Ishikawa (cell line): Measurements from ENCODE around the gene CHD2.

Experiments used
- CEBPB ChIP-seq: IDR thresholded peaks from 2 replicates; pipeline ENCODE4 v1.6.1; 2012
- CREB1 ChIP-seq: IDR thresholded peaks from 2 replicates; pipeline ENCODE4 v1.6.1; 2012; ENCODE audit warnings: low read depth
- EGR1 ChIP-seq: IDR thresholded peaks from 2 replicates; pipeline ENCODE4 v1.6.1; 2012
- EP300 ChIP-seq: IDR thresholded peaks from 2 replicates; pipeline ENCODE4 v1.6.1; 2012; ENCODE audit warnings: borderline replicate concordance
- FOXM1 ChIP-seq: IDR thresholded peaks from 2 replicates; pipeline ENCODE4 v1.6.1; 2012; ENCODE audit warnings: low read depth, borderline replicate concordance
- MAX ChIP-seq: IDR thresholded peaks from 2 replicates; pipeline ENCODE4 v1.6.1; 2012
- NFIC ChIP-seq: IDR thresholded peaks from 2 replicates; pipeline ENCODE4 v1.6.1; 2012
- RAD21 ChIP-seq: IDR thresholded peaks from 2 replicates; pipeline ENCODE4 v1.6.1; 2012; ENCODE audit warnings: low read depth
- REST ChIP-seq: IDR thresholded peaks from 2 replicates; pipeline ENCODE4 v1.6.1; 2012; ENCODE audit warnings: low read depth, mild to moderate bottlenecking
- TAF1 ChIP-seq: IDR thresholded peaks from 2 replicates; pipeline ENCODE4 v1.6.1; 2012; ENCODE audit warnings: low read depth, mild to moderate bottlenecking
- TCF12 ChIP-seq: IDR thresholded peaks from 2 replicates; pipeline ENCODE4 v1.6.1; 2012; ENCODE audit warnings: low read depth
- TEAD4 ChIP-seq: IDR thresholded peaks from 2 replicates; pipeline ENCODE4 v1.6.1; 2012
- USF1 ChIP-seq: IDR thresholded peaks from 2 replicates; pipeline ENCODE4 v1.6.1; 2012
- YY1 ChIP-seq: IDR thresholded peaks from 2 replicates; pipeline ENCODE4 v1.6.1; 2012; ENCODE audit warnings: low read depth
- ZBTB7A ChIP-seq: IDR thresholded peaks from 2 replicates; pipeline ENCODE4 v1.6.1; 2012; ENCODE audit warnings: low read depth

The CHD2 gene

GRCh38 chr15:93019090-93019489 is 119.0 kb downstream of the CHD2 start:
- TF ChIP-seq ZBTB7A: no peak
- no peak for TF ChIP-seq EP300
- no peak for TF ChIP-seq TAF1
- no peak for TF ChIP-seq NFIC
- TF ChIP-seq EGR1: no peak

GRCh38 chr15:93019971-93020370 is 119.8 kb downstream of the CHD2 start:
- no peak for TF ChIP-seq CEBPB
- TF ChIP-seq EP300: no peak

GRCh38 chr15:93020976-93021772 is 121.0 kb downstream of the CHD2 start:
- TF ChIP-seq CREB1 (no peak), TEAD4 (no peak), FOXM1 (no peak), RAD21 (no peak)

GRCh38 chr15:93024293-93024692 is 124.2 kb downstream of the CHD2 start:
- no peak for TF ChIP-seq EP300
- no peak for TF ChIP-seq FOXM1
- TF ChIP-seq MAX: no peak
- no peak for TF ChIP-seq ZBTB7A
- no peak for TF ChIP-seq TAF1
- no peak for TF ChIP-seq NFIC
- TF ChIP-seq YY1: no peak
- TF ChIP-seq EGR1: no peak
- no peak for TF ChIP-seq CREB1
- TF ChIP-seq TCF12: no peak
- TF ChIP-seq CEBPB: no peak
- no peak for TF ChIP-seq RAD21
- no peak for TF ChIP-seq REST
- no peak for TF ChIP-seq TEAD4
- TF ChIP-seq USF1: no peak

- TF ChIP-seq CEBPB: no peak
- no peak for TF ChIP-seq EGR1
- no peak for TF ChIP-seq USF1
- no peak for TF ChIP-seq CREB1
- no peak for TF ChIP-seq FOXM1
- TF ChIP-seq TEAD4: no peak
- no peak for TF ChIP-seq YY1
- no peak for TF ChIP-seq NFIC
- no peak for TF ChIP-seq TCF12
- TF ChIP-seq MAX: no peak
- TF ChIP-seq TAF1: no peak
- TF ChIP-seq EP300: no peak
- TF ChIP-seq RAD21: no peak
- TF ChIP-seq ZBTB7A: no peak
- TF ChIP-seq REST: no peak
Measured at GRCh38 chr15:93024716-93025624, 124.8 kb downstream of the CHD2 start.

- TF ChIP-seq TAF1 (no peak), RAD21 (no peak), FOXM1 (no peak), ZBTB7A (no peak), CEBPB (no peak), NFIC (no peak), TCF12 (no peak), EP300 (no peak), YY1 (no peak), MAX (no peak), CREB1 (no peak), TEAD4 (no peak), USF1 (no peak), REST (no peak), EGR1 (no peak)
Measured at GRCh38 chr15:93025625-93025982, 125.5 kb downstream of the CHD2 start.
